ENCODE results near the gene ITGA6.

ITGA6 gene

GRCh38 chr2:172470958-172471922 lies 43.9 kb downstream of the ITGA6 start:
- Histone ChIP-seq H3K27me3 (ENCODE audit: insufficient read depth, low read length) (no peaks in the 10 kb centered on the region), H3K4me3 (ENCODE audit: low read length) (no peak overlapping the region), H3K9ac (ENCODE audit: low read depth, low read length) (no peak overlapping the region; the same call in 1 of the 2 replicates), H3K9me3 (ENCODE audit: insufficient read depth, low read depth, low read length) (no peaks in the 10 kb centered on the region), H3K27ac (ENCODE audit: low read depth, low read length) (no peak overlapping the region), H3K36me3 (ENCODE audit: insufficient read depth, low read length) (peaks cover 98% of the 10 kb centered on the region), H3K4me1 (ENCODE audit: insufficient read depth, low read length) (no peaks in the 10 kb centered on the region)
- WGBS, result 94% methylated on average over 11 of the region's 11 CpGs

- H3K27ac ChIP-seq (ENCODE audit: low read depth, low read length), result no peak overlapping the region
- H3K4me1 ChIP-seq (ENCODE audit: insufficient read depth, low read length), result no peaks in the 10 kb centered on the region
- no peaks in the 10 kb centered on the region for H3K27me3 ChIP-seq (ENCODE audit: insufficient read depth, low read length)
- H3K36me3 ChIP-seq (ENCODE audit: insufficient read depth, low read length), result peaks cover 98% of the 10 kb centered on the region
- WGBS, result 87% methylated on average over 12 of the region's 12 CpGs
- no peaks in the 10 kb centered on the region for H3K9me3 ChIP-seq (ENCODE audit: insufficient read depth, low read depth, low read length)
- H3K9ac ChIP-seq (ENCODE audit: low read depth, low read length), result no peak overlapping the region
- H3K4me3 ChIP-seq (ENCODE audit: low read length), result no peak overlapping the region
These were observed 45.2 kb downstream of the ITGA6 start for GRCh38 chr2:172472446-172473033.

- Histone ChIP-seq H3K9me3 (ENCODE audit: insufficient read depth, low read depth, low read length) (no peaks in the 10 kb centered on the region), H3K36me3 (ENCODE audit: insufficient read depth, low read length) (peaks cover 98% of the 10 kb centered on the region), H3K27ac (ENCODE audit: low read depth, low read length) (no peak overlapping the region), H3K27me3 (ENCODE audit: insufficient read depth, low read length) (no peaks in the 10 kb centered on the region), H3K9ac (ENCODE audit: low read depth, low read length) (no peak overlapping the region), H3K4me3 (ENCODE audit: low read length) (no peak overlapping the region), H3K4me1 (ENCODE audit: insufficient read depth, low read length) (no peaks in the 10 kb centered on the region)
These were observed 45.8 kb downstream of the ITGA6 start for GRCh38 chr2:172473167-172473566.

- no peak overlapping the region for H3K9ac ChIP-seq (ENCODE audit: low read depth, low read length)
- H3K36me3 ChIP-seq (ENCODE audit: insufficient read depth, low read length), result peaks cover 99% of the 10 kb centered on the region
- 87% methylated on average over 8 of the region's 8 CpGs for WGBS
- no peaks in the 10 kb centered on the region for H3K9me3 ChIP-seq (ENCODE audit: insufficient read depth, low read depth, low read length)
- no peak overlapping the region for H3K27ac ChIP-seq (ENCODE audit: low read depth, low read length)
- no peak overlapping the region for H3K4me3 ChIP-seq (ENCODE audit: low read length)
- H3K4me1 ChIP-seq (ENCODE audit: insufficient read depth, low read length), result no peaks in the 10 kb centered on the region
- no peaks in the 10 kb centered on the region for H3K27me3 ChIP-seq (ENCODE audit: insufficient read depth, low read length)
These were observed 51.0 kb downstream of the ITGA6 start for GRCh38 chr2:172478353-172478752.

GRCh38 chr2:172480301-172481218 lies 53.2 kb downstream of the ITGA6 start:
- WGBS, result 76% methylated on average over 12 of the region's 12 CpGs
- Histone ChIP-seq H3K27ac (ENCODE audit: low read depth, low read length) (no peak overlapping the region), H3K27me3 (ENCODE audit: insufficient read depth, low read length) (no peaks in the 10 kb centered on the region), H3K36me3 (ENCODE audit: insufficient read depth, low read length) (peaks cover 97% of the 10 kb centered on the region), H3K4me3 (ENCODE audit: low read length) (no peak overlapping the region), H3K4me1 (ENCODE audit: insufficient read depth, low read length) (no peaks in the 10 kb centered on the region), H3K9ac (ENCODE audit: low read depth, low read length) (no peak overlapping the region), H3K9me3 (ENCODE audit: insufficient read depth, low read depth, low read length) (no peaks in the 10 kb centered on the region)

GRCh38 chr2:172481507-172482262 lies 54.3 kb downstream of the ITGA6 start:
- Histone ChIP-seq H3K27me3 (ENCODE audit: insufficient read depth, low read length) (no peaks in the 10 kb centered on the region), H3K4me3 (ENCODE audit: low read length) (no peak overlapping the region), H3K4me1 (ENCODE audit: insufficient read depth, low read length) (no peaks in the 10 kb centered on the region), H3K9ac (ENCODE audit: low read depth, low read length) (no peak overlapping the region), H3K36me3 (ENCODE audit: insufficient read depth, low read length) (peaks cover 96% of the 10 kb centered on the region), H3K9me3 (ENCODE audit: insufficient read depth, low read depth, low read length) (no peaks in the 10 kb centered on the region), H3K27ac (ENCODE audit: low read depth, low read length) (no peak overlapping the region)
- 86% methylated on average over 7 of the region's 7 CpGs for WGBS

- H3K4me3 ChIP-seq (ENCODE audit: low read length), result no peak overlapping the region
- no peaks in the 10 kb centered on the region for H3K9me3 ChIP-seq (ENCODE audit: insufficient read depth, low read depth, low read length)
- H3K36me3 ChIP-seq (ENCODE audit: insufficient read depth, low read length), result peaks cover 96% of the 10 kb centered on the region
- no peaks in the 10 kb centered on the region for H3K4me1 ChIP-seq (ENCODE audit: insufficient read depth, low read length)
- H3K27ac ChIP-seq (ENCODE audit: low read depth, low read length), result no peak overlapping the region
- no peak overlapping the region for H3K9ac ChIP-seq (ENCODE audit: low read depth, low read length)
- 94% methylated on average over 4 of the region's 4 CpGs for WGBS
- H3K27me3 ChIP-seq (ENCODE audit: insufficient read depth, low read length), result no peaks in the 10 kb centered on the region
These were observed 56.9 kb downstream of the ITGA6 start for GRCh38 chr2:172484253-172484652.

GRCh38 chr2:172484706-172485105 lies 57.3 kb downstream of the ITGA6 start:
- no peak overlapping the region for H3K27ac ChIP-seq (ENCODE audit: low read depth, low read length)
- WGBS, result 94% methylated on average over 2 of the region's 2 CpGs
- no peak overlapping the region for H3K4me3 ChIP-seq (ENCODE audit: low read length)
- H3K36me3 ChIP-seq (ENCODE audit: insufficient read depth, low read length), result peaks cover 96% of the 10 kb centered on the region
- H3K9me3 ChIP-seq (ENCODE audit: insufficient read depth, low read depth, low read length), result no peaks in the 10 kb centered on the region
- no peak overlapping the region for H3K9ac ChIP-seq (ENCODE audit: low read depth, low read length)
- H3K27me3 ChIP-seq (ENCODE audit: insufficient read depth, low read length), result no peaks in the 10 kb centered on the region
- no peaks in the 10 kb centered on the region for H3K4me1 ChIP-seq (ENCODE audit: insufficient read depth, low read length)

- no peak overlapping the region for H3K4me3 ChIP-seq (ENCODE audit: low read length)
- no peaks in the 10 kb centered on the region for H3K27me3 ChIP-seq (ENCODE audit: insufficient read depth, low read length)
- H3K9me3 ChIP-seq (ENCODE audit: insufficient read depth, low read depth, low read length), result no peaks in the 10 kb centered on the region
- peaks cover 96% of the 10 kb centered on the region for H3K36me3 ChIP-seq (ENCODE audit: insufficient read depth, low read length)
- no peak overlapping the region for H3K27ac ChIP-seq (ENCODE audit: low read depth, low read length)
- no peaks in the 10 kb centered on the region for H3K4me1 ChIP-seq (ENCODE audit: insufficient read depth, low read length)
- no peak overlapping the region for H3K9ac ChIP-seq (ENCODE audit: low read depth, low read length)
- 95% methylated on average over 3 of the region's 3 CpGs for WGBS
These were observed 61.2 kb downstream of the ITGA6 start for GRCh38 chr2:172488556-172488955.

GRCh38 chr2:172489681-172490080 lies 62.3 kb downstream of the ITGA6 start:
- no peak overlapping the region for H3K4me3 ChIP-seq (ENCODE audit: low read length)
- H3K27ac ChIP-seq (ENCODE audit: low read depth, low read length), result no peak overlapping the region
- H3K9ac ChIP-seq (ENCODE audit: low read depth, low read length), result no peak overlapping the region
- H3K27me3 ChIP-seq (ENCODE audit: insufficient read depth, low read length), result no peaks in the 10 kb centered on the region
- no peaks in the 10 kb centered on the region for H3K9me3 ChIP-seq (ENCODE audit: insufficient read depth, low read depth, low read length)
- H3K4me1 ChIP-seq (ENCODE audit: insufficient read depth, low read length), result no peaks in the 10 kb centered on the region
- peaks cover 100% of the 10 kb centered on the region for H3K36me3 ChIP-seq (ENCODE audit: insufficient read depth, low read length)

Data from HUES64 (cell line).